Gastroesophageal sphincter (tissue), 3 donors: ENCODE results near the gene TULP4.

ENCODE experiments used
- CTCF ChIP-seq, 4 experiments: fragments of 200-600 bp in 2 of 4; fragments of 450-650 bp in 2 of 4; sonication (generic) in 1 of 4; IDR thresholded peaks; one replicate each; pipeline ENCODE4 v1.5.1; 2017 to 2019; ENCODE audit warnings: antibody characterized with exemption in 4 of 4, mild to moderate bottlenecking in 2 of 4, moderate library complexity in 2 of 4
- EP300 ChIP-seq: sonication (generic); formaldehyde crosslinking; IDR thresholded peaks from one replicate; pipeline ENCODE4 v1.6.1; 2017; ENCODE audit warnings: antibody characterized with exemption, mild to moderate bottlenecking
- POLR2A ChIP-seq, 2 donors: fragments of 450-650 bp; IDR thresholded peaks; one replicate each; pipeline ENCODE4 v1.6.1; 2017; ENCODE audit warnings: antibody characterized with exemption in 2 of 2, mild to moderate bottlenecking in 2 of 2, moderate library complexity in 1 of 2
- POLR2AphosphoS5 ChIP-seq: sonication (generic); formaldehyde crosslinking; IDR thresholded peaks from one replicate; pipeline ENCODE4 v1.6.1; 2017; ENCODE audit warnings: antibody characterized with exemption

- TF ChIP-seq CTCF (IDR thresholded peaks at IDR 0.05) (no peak), POLR2AphosphoS5 (no peak), EP300 (no peak), POLR2A (IDR thresholded peaks at IDR 0.05) (no peak)
Measured at GRCh38 chr6:158357570-158358216, 45.4 kb downstream of the TULP4 start.
